PC-3 (cell line): ENCODE results near the gene FSTL4.

Experiments used
- EZH2 ChIP-seq: fragments of 300-600 bp; sonication (generic); IDR thresholded peaks from one replicate; pipeline ENCODE4 v1.6.1; 2017; ENCODE audit warnings: antibody characterized with exemption, mild to moderate bottlenecking, low read length; ENCODE audit not compliant: unreplicated experiment
- EZH2phosphoT487 ChIP-seq: fragments of 300-600 bp; sonication (generic); IDR thresholded peaks from 2 replicates; pipeline ENCODE4 v1.6.1; 2018; ENCODE audit warnings: mild to moderate bottlenecking, antibody characterized with exemption, low read length, borderline replicate concordance
- TF ChIP-seq, protein P1 (sequence below): fragments of 300-600 bp; sonication (generic); conservative IDR thresholded peaks from 2 replicates; pipeline ENCODE4 v1.5.1; 2017; ENCODE audit warnings: antibody characterized with exemption, low read depth, mild to moderate bottlenecking, low read length

DNA sequence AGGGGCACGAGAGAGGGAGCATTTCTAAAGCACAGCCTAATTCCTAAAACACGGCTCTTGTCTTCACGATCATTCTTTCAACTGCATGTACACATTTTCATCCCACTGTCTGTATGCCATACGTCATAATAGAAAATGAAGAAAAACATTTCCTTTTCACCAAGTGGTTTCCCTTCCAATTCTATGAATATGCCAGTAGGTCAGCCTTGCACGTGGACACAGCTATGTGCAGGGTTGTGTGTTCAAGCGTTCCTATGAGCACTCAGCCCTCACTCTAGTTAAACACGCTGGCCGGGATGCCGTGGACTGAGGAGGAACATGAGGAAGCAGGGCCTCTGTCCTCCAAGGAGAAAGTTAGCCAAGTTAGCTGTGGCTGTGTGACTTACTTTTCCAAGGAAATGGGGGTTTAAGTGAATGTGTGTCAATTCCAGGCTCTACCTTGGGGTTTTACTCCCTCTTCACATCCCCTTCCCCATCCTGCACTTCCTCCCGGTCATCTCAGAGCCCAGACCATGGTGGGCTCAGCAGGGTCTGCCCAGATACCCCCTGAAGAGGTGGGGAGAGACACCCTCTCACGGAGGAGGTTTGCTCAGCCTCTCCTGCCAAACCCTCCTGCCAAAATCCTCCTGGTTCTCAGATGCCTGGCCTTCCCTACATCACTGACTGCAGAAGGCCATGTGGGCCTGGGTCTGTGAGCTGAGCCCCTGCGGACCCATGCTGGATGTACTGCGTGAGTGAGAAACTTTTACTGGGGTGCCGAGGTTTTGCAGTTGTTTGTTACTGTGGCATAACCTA is 230.6 kb downstream of the FSTL4 start:
- TF ChIP-seq, protein P1, sequence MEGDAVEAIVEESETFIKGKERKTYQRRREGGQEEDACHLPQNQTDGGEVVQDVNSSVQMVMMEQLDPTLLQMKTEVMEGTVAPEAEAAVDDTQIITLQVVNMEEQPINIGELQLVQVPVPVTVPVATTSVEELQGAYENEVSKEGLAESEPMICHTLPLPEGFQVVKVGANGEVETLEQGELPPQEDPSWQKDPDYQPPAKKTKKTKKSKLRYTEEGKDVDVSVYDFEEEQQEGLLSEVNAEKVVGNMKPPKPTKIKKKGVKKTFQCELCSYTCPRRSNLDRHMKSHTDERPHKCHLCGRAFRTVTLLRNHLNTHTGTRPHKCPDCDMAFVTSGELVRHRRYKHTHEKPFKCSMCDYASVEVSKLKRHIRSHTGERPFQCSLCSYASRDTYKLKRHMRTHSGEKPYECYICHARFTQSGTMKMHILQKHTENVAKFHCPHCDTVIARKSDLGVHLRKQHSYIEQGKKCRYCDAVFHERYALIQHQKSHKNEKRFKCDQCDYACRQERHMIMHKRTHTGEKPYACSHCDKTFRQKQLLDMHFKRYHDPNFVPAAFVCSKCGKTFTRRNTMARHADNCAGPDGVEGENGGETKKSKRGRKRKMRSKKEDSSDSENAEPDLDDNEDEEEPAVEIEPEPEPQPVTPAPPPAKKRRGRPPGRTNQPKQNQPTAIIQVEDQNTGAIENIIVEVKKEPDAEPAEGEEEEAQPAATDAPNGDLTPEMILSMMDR, result no peak
- TF ChIP-seq EZH2, result no peak
- TF ChIP-seq EZH2phosphoT487, result no peak
